Measurements from ENCODE around the gene ZNF142. TPM values are rescaled to one million over a fixed set of nuclear protein-coding genes. Genes with fewer than 3 reads are reported as not detected.

ZNF142 gene
- total RNA-seq, 1 experiment from 2014 or later: 29.2 TPM

DNA sequence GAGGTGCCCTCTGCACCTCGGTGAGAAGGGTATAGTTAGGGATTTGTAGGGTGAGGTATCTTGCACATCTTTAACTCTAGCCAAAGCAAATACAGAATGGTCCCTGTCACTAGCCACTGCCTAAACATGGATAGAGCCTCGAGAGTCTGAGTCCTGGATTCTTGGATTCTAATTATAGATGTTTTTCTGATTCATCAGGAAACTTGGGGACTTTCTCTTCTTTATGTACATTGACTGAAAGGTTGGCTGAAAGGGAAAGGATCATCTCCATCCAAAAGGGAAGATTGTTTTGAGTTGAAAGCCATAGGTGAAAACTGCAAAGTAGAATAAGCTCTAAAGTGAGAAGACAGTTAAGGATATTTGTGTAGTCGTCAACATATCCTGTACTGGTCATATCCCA lies 20.6 kb upstream of the ZNF142 start:
- no peak overlapping the region for H3K27ac ChIP-seq (ENCODE audit: low read depth, low read length)
- no peaks in the 10 kb centered on the region for H3K27me3 ChIP-seq (ENCODE audit: insufficient read depth, low read length)
- H3K4me1 ChIP-seq (ENCODE audit: control insufficient read depth in 1 of 2, insufficient read depth in 2 of 2, low read length in 2 of 2): peaks cover 0 to 4% of the 10 kb centered on the region in 2 experiments; a peak in 1 of 4 replicates
- no peak overlapping the region for H3K9ac ChIP-seq (ENCODE audit: low read length)
- no peak for TF ChIP-seq CBX3 (IDR thresholded peaks at IDR 0.05; ENCODE audit: low read depth)
- TF ChIP-seq SRF (IDR thresholded peaks at IDR 0.05; ENCODE audit: low read depth): no peak
- TF ChIP-seq TCF7L2 (IDR thresholded peaks at IDR 0.05; ENCODE audit: borderline replicate concordance, extremely low read depth, insufficient read depth, insufficient read length): no peak
- no peak for TF ChIP-seq ZNF274 (IDR thresholded peaks at IDR 0.05; ENCODE audit: low read depth, low read length)
- no peak for TF ChIP-seq POLR2A (IDR thresholded peaks at IDR 0.05; ENCODE audit: borderline replicate concordance, extremely low read depth, insufficient read depth, insufficient read length)
- no peak for TF ChIP-seq EZH2phosphoT487 (IDR thresholded peaks at IDR 0.05; ENCODE audit: borderline replicate concordance)
- TF ChIP-seq, protein P1, sequence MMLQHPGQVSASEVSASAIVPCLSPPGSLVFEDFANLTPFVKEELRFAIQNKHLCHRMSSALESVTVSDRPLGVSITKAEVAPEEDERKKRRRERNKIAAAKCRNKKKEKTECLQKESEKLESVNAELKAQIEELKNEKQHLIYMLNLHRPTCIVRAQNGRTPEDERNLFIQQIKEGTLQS (IDR thresholded peaks at IDR 0.05): no peak
- no peak for TF ChIP-seq ELF1 (IDR thresholded peaks at IDR 0.05; ENCODE audit: borderline replicate concordance, low read depth)
- no peak for TF ChIP-seq EZH2 (IDR thresholded peaks at IDR 0.05)
- no peak for TF ChIP-seq SP1 (IDR thresholded peaks at IDR 0.05; ENCODE audit: low read depth)
- no peak for TF ChIP-seq FOSL1 (IDR thresholded peaks at IDR 0.05; ENCODE audit: low read depth)
- no peak for TF ChIP-seq YY1 (IDR thresholded peaks at IDR 0.05; ENCODE audit: extremely low read depth, insufficient replicate concordance, low read depth, low read length)
- TF ChIP-seq, protein P2, sequence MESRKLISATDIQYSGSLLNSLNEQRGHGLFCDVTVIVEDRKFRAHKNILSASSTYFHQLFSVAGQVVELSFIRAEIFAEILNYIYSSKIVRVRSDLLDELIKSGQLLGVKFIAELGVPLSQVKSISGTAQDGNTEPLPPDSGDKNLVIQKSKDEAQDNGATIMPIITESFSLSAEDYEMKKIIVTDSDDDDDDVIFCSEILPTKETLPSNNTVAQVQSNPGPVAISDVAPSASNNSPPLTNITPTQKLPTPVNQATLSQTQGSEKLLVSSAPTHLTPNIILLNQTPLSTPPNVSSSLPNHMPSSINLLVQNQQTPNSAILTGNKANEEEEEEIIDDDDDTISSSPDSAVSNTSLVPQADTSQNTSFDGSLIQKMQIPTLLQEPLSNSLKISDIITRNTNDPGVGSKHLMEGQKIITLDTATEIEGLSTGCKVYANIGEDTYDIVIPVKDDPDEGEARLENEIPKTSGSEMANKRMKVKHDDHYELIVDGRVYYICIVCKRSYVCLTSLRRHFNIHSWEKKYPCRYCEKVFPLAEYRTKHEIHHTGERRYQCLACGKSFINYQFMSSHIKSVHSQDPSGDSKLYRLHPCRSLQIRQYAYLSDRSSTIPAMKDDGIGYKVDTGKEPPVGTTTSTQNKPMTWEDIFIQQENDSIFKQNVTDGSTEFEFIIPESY (IDR thresholded peaks at IDR 0.05; ENCODE audit: extremely low read depth, insufficient replicate concordance, low read length): no peak
- no peak for TF ChIP-seq ZFX (IDR thresholded peaks at IDR 0.05)
- TF ChIP-seq, protein P3, sequence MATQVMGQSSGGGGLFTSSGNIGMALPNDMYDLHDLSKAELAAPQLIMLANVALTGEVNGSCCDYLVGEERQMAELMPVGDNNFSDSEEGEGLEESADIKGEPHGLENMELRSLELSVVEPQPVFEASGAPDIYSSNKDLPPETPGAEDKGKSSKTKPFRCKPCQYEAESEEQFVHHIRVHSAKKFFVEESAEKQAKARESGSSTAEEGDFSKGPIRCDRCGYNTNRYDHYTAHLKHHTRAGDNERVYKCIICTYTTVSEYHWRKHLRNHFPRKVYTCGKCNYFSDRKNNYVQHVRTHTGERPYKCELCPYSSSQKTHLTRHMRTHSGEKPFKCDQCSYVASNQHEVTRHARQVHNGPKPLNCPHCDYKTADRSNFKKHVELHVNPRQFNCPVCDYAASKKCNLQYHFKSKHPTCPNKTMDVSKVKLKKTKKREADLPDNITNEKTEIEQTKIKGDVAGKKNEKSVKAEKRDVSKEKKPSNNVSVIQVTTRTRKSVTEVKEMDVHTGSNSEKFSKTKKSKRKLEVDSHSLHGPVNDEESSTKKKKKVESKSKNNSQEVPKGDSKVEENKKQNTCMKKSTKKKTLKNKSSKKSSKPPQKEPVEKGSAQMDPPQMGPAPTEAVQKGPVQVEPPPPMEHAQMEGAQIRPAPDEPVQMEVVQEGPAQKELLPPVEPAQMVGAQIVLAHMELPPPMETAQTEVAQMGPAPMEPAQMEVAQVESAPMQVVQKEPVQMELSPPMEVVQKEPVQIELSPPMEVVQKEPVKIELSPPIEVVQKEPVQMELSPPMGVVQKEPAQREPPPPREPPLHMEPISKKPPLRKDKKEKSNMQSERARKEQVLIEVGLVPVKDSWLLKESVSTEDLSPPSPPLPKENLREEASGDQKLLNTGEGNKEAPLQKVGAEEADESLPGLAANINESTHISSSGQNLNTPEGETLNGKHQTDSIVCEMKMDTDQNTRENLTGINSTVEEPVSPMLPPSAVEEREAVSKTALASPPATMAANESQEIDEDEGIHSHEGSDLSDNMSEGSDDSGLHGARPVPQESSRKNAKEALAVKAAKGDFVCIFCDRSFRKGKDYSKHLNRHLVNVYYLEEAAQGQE (IDR thresholded peaks at IDR 0.05; ENCODE audit: low read depth): no peak
- TF ChIP-seq SIN3A (IDR thresholded peaks at IDR 0.05; ENCODE audit: low read depth): no peak
- TF ChIP-seq JUND (IDR thresholded peaks at IDR 0.05): no peak
- TF ChIP-seq EGR1 (IDR thresholded peaks at IDR 0.05; ENCODE audit: low read depth): no peak
- TF ChIP-seq RAD21 (IDR thresholded peaks at IDR 0.05; ENCODE audit: low read depth): no peak
- no peak for TF ChIP-seq CEBPB (IDR thresholded peaks at IDR 0.05; ENCODE audit: low read depth)
- BruUV-seq (replicated peaks): no TSS peak
- intact Hi-C loops (cut with micrococcal nuclease): no loop called here
- POLR2A ChIA-PET: no interaction called here
- H3K79me2 ChIP-seq (ENCODE audit: insufficient read depth, low read length): no peaks in the 10 kb centered on the region
- no peaks in the 10 kb centered on the region for H3K9me3 ChIP-seq (ENCODE audit: control insufficient read depth in 1 of 2, insufficient read depth in 1 of 2, low read depth in 1 of 2, low read length in 2 of 2)
- DNase-seq (ENCODE audit: low read depth, low spot score) (no peak), ATAC-seq (no peak)
- no peaks in the 10 kb centered on the region for H4K20me1 ChIP-seq (ENCODE audit: insufficient read depth)
- H3K36me3 ChIP-seq (ENCODE audit: control insufficient read depth in 1 of 2, insufficient read depth in 2 of 2, low read length in 2 of 2): peaks cover 0 to 7% of the 10 kb centered on the region in 2 experiments; a peak in 2 of 4 replicates
- H3K4me2 ChIP-seq (ENCODE audit: low read length): no peak overlapping the region
- H2AFZ ChIP-seq (ENCODE audit: low read depth, low read length, poor library complexity, severe bottlenecking): no peak overlapping the region
- no peak overlapping the region for H3K4me3 ChIP-seq (replicated peaks in 1 of 2; ENCODE audit: low read depth in 1 of 2, low read length in 2 of 2)
- CTCF ChIA-PET: no interaction called here
- H3K9me2 ChIP-seq (ENCODE audit: insufficient read depth): no peaks in the 10 kb centered on the region
- RAD21 ChIA-PET (ENCODE audit: low non-redundant PET in 1 of 2, low total read pairs in 2 of 2, uncharacterized antibody in 2 of 2, unreplicated experiment in 2 of 2): no interaction called here
